Mesenchymal stem cell (in vitro differentiated cells and primary cell): ENCODE measurements around the gene SNRPN.
"Not testable (repeated sequence)": the region's sequence is repeated elsewhere in the genome, so short reads cannot be mapped to it uniquely, and the experiment has no call there.

ENCODE experiments used
- DNase-seq: peaks from one replicate; pipeline ENCODE4 v3.0.0-alpha.2; 2013
- H2AFZ ChIP-seq: one replicate; pipeline ENCODE4 v1.6.1; 2013; ENCODE audit warnings: low read depth, mild to moderate bottlenecking, control low read depth, inconsistent platforms, low read length, moderate library complexity
- H2AK5ac ChIP-seq: 2 replicates; pipeline ENCODE4 v1.6.1; 2013; ENCODE audit warnings: low read length, moderate library complexity, mild to moderate bottlenecking, inconsistent platforms; ENCODE audit not compliant: severe bottlenecking
- H2BK120ac ChIP-seq: one replicate; pipeline ENCODE4 v1.6.1; 2013; ENCODE audit warnings: low read depth, mild to moderate bottlenecking, inconsistent platforms, low read length, moderate library complexity
- H2BK12ac ChIP-seq, 2 experiments: one replicate each; pipeline ENCODE4 v1.6.1; 2013; ENCODE audit warnings: inconsistent platforms in 2 of 2, low read length in 2 of 2, mild to moderate bottlenecking in 2 of 2, moderate library complexity in 2 of 2, control low read depth in 1 of 2
- H2BK15ac ChIP-seq: one replicate; pipeline ENCODE4 v1.6.1; 2013; ENCODE audit warnings: mild to moderate bottlenecking, low read depth, inconsistent platforms; ENCODE audit not compliant: poor library complexity, severe bottlenecking
- H2BK5ac ChIP-seq: 2 replicates; pipeline ENCODE4 v1.6.1; 2013; ENCODE audit warnings: low read depth, mild to moderate bottlenecking, low read length, control low read depth, inconsistent platforms; ENCODE audit not compliant: poor library complexity, severe bottlenecking
- H3K14ac ChIP-seq, 2 experiments: one replicate each; pipeline ENCODE4 v1.6.1; 2013; ENCODE audit warnings: inconsistent platforms in 2 of 2, low read length in 2 of 2, control low read depth in 1 of 2, mild to moderate bottlenecking in 1 of 2, moderate library complexity in 1 of 2
- H3K18ac ChIP-seq, 2 experiments: one replicate each; pipeline ENCODE4 v1.6.1; 2013; ENCODE audit warnings: inconsistent platforms in 2 of 2, low read length in 2 of 2, control low read depth in 1 of 2, low read depth in 1 of 2, mild to moderate bottlenecking in 1 of 2
- H3K23ac ChIP-seq, 2 experiments: one replicate each; pipeline ENCODE4 v1.6.1; 2013; ENCODE audit warnings: inconsistent platforms in 2 of 2, low read length in 2 of 2, mild to moderate bottlenecking in 2 of 2, moderate library complexity in 2 of 2, control low read depth in 1 of 2
- H3K27ac ChIP-seq: 2 replicates; pipeline ENCODE4 v1.5.1; 2013; ENCODE audit warnings: mild to moderate bottlenecking, moderate library complexity, low read length, control low read depth, inconsistent platforms; ENCODE audit not compliant: poor library complexity, severe bottlenecking
- H3K27me3 ChIP-seq, 2 experiments: 2 replicates each; pipeline versions ENCODE4 v1.6.1 to v1.7.0; 2013; ENCODE audit warnings: low read length in 2 of 2, mild to moderate bottlenecking in 2 of 2, moderate library complexity in 2 of 2, control low read depth in 1 of 2, inconsistent platforms in 1 of 2; ENCODE audit not compliant: control insufficient read depth in 1 of 2, insufficient read depth in 1 of 2
- H3K36me3 ChIP-seq, 2 experiments: 2 replicates each; pipeline versions ENCODE4 v1.6.1 to v1.7.0; 2013; ENCODE audit warnings: low read length in 2 of 2, control low read depth in 1 of 2, inconsistent platforms in 1 of 2, low read depth in 1 of 2, mild to moderate bottlenecking in 1 of 2; ENCODE audit not compliant: insufficient read depth in 2 of 2, control insufficient read depth in 1 of 2
- H3K4ac ChIP-seq, 2 experiments: one replicate each; pipeline ENCODE4 v1.6.1; 2013; ENCODE audit warnings: inconsistent platforms in 2 of 2, low read length in 2 of 2, mild to moderate bottlenecking in 2 of 2, moderate library complexity in 2 of 2, control low read depth in 1 of 2, low read depth in 1 of 2
- H3K4me1 ChIP-seq: 2 replicates; pipeline ENCODE4 v1.6.1; 2013; ENCODE audit warnings: low read depth, low read length, control low read depth; ENCODE audit not compliant: control insufficient read depth, insufficient read depth
- H3K4me2 ChIP-seq: 2 replicates; pipeline ENCODE4 v1.6.1; 2013; ENCODE audit warnings: low read length, mild to moderate bottlenecking, inconsistent platforms; ENCODE audit not compliant: poor library complexity, severe bottlenecking
- H3K4me3 ChIP-seq, 2 experiments: 2 replicates each; pipeline versions ENCODE4 v1.5.1 to v1.7.0; 2013; ENCODE audit warnings: low read length in 2 of 2, mild to moderate bottlenecking in 2 of 2, control low read depth in 1 of 2, low read depth in 1 of 2; ENCODE audit not compliant: insufficient read depth in 1 of 2
- H3K79me1 ChIP-seq: replicated peaks from 2 replicates; pipeline ENCODE4 v1.6.1; 2013; ENCODE audit warnings: mild to moderate bottlenecking, control low read depth, low read length, inconsistent platforms; ENCODE audit not compliant: poor library complexity, severe bottlenecking
- H3K9ac ChIP-seq: 2 replicates; pipeline ENCODE4 v1.7.0; 2013; ENCODE audit warnings: mild to moderate bottlenecking, low read length, moderate library complexity
- H3K9me3 ChIP-seq: 2 replicates; pipeline ENCODE4 v1.7.0; 2013; ENCODE audit warnings: mild to moderate bottlenecking, low read length; ENCODE audit not compliant: control insufficient read depth
- H4K8ac ChIP-seq: one replicate; pipeline ENCODE4 v1.6.1; 2013; ENCODE audit warnings: inconsistent platforms, mild to moderate bottlenecking, low read length, moderate library complexity
- H4K91ac ChIP-seq: one replicate; pipeline ENCODE4 v1.6.1; 2013; ENCODE audit warnings: mild to moderate bottlenecking, low read length, inconsistent platforms
- whole genome bisulfite sequencing: methylation state at CpG from one replicate; pipeline ENCODE4 v1.1.7; 2013; ENCODE audit warnings: mixed read lengths; 5-methylcytosine and 5-hydroxymethylcytosine counted together

SNRPN gene

GRCh38 chr15:24966364-24967103 lies 11.7 kb downstream of the SNRPN start:
- Histone ChIP-seq H2AFZ (no peak overlapping the region), H3K23ac (no peak overlapping the region), H3K4me1 (no peaks in the 10 kb centered on the region), H2BK15ac (no peak overlapping the region), H2BK120ac (no peak overlapping the region), H3K18ac (no peak overlapping the region), H4K8ac (no peak overlapping the region), H3K4me3 (no peak overlapping the region), H3K4ac (no peak overlapping the region), H3K9ac (no peak overlapping the region), H4K91ac (no peak overlapping the region), H2BK12ac (no peak overlapping the region), H3K27ac (no peak overlapping the region), H3K4me2 (no peak overlapping the region), H3K14ac (no peak overlapping the region), H2AK5ac (no peak overlapping the region), H3K27me3 (no peaks in the 10 kb centered on the region), H3K9me3 (peaks cover 31% of the 10 kb centered on the region), H3K36me3 (peaks cover 9 to 81% of the 10 kb centered on the region in 2 experiments), H3K79me1 (no peaks in the 10 kb centered on the region), H2BK5ac (no peak overlapping the region)
- no peak for DNase-seq
- WGBS, result 52% methylated on average over 2 of the region's 4 CpGs

GRCh38 chr15:24971052-24971451 lies 16.3 kb downstream of the SNRPN start:
- Histone ChIP-seq H2BK15ac (no peak overlapping the region), H3K14ac (no peak overlapping the region), H2AFZ (no peak overlapping the region), H3K27ac (no peak overlapping the region), H3K4me2 (no peak overlapping the region), H2BK12ac (no peak overlapping the region), H3K9me3 (peaks cover 33% of the 10 kb centered on the region), H3K27me3 (no peaks in the 10 kb centered on the region), H4K91ac (no peak overlapping the region), H3K23ac (no peak overlapping the region), H3K79me1 (no peaks in the 10 kb centered on the region), H2BK120ac (no peak overlapping the region), H3K36me3 (peaks cover 14 to 84% of the 10 kb centered on the region in 2 experiments), H3K18ac (no peak overlapping the region), H3K4me3 (no peak overlapping the region), H3K4me1 (no peaks in the 10 kb centered on the region), H2AK5ac (no peak overlapping the region), H3K4ac (no peak overlapping the region), H3K9ac (no peak overlapping the region), H2BK5ac (no peak overlapping the region), H4K8ac (no peak overlapping the region)
- DNase-seq, result no peak
- 70% methylated on average over 1 of the region's 3 CpGs for WGBS

GRCh38 chr15:24971772-24972171 lies 17.0 kb downstream of the SNRPN start:
- Histone ChIP-seq H3K18ac (no peak overlapping the region), H2AK5ac (no peak overlapping the region), H3K27me3 (no peaks in the 10 kb centered on the region), H2BK5ac (no peak overlapping the region), H2AFZ (no peak overlapping the region), H2BK120ac (no peak overlapping the region), H2BK12ac (no peak overlapping the region), H4K91ac (no peak overlapping the region), H3K79me1 (no peaks in the 10 kb centered on the region), H3K4ac (no peak overlapping the region), H3K14ac (no peak overlapping the region), H3K9ac (no peak overlapping the region), H4K8ac (no peak overlapping the region), H3K4me2 (no peak overlapping the region), H3K36me3 (peaks cover 15 to 84% of the 10 kb centered on the region in 2 experiments), H3K9me3 (peaks cover 35% of the 10 kb centered on the region), H3K4me3 (no peak overlapping the region), H2BK15ac (no peak overlapping the region), H3K23ac (no peak overlapping the region), H3K4me1 (no peaks in the 10 kb centered on the region), H3K27ac (no peak overlapping the region)
- WGBS, result 91% methylated on average over 8 of the region's 8 CpGs
- DNase-seq, result no peak

GRCh38 chr15:24972707-24973106 lies 17.9 kb downstream of the SNRPN start:
- H3K4me2 ChIP-seq, H3K27me3 ChIP-seq, H3K4ac ChIP-seq: not testable (repeated sequence)

More at GRCh38 chr15:24972707-24973106, 17.9 kb downstream of the SNRPN start:
- not testable (repeated sequence) for H2AK5ac ChIP-seq, H4K8ac ChIP-seq, H2BK120ac ChIP-seq, H3K4me1 ChIP-seq, H3K23ac ChIP-seq, DNase-seq, H3K9ac ChIP-seq, H3K18ac ChIP-seq, H2AFZ ChIP-seq, H3K14ac ChIP-seq, H2BK15ac ChIP-seq, H3K79me1 ChIP-seq, H4K91ac ChIP-seq, H2BK12ac ChIP-seq, H3K4me3 ChIP-seq, H3K27ac ChIP-seq, H2BK5ac ChIP-seq
- WGBS, result 97% methylated on average over 5 of the region's 5 CpGs
- H3K36me3 ChIP-seq, result peaks cover 19 to 88% of the 10 kb centered on the region in 2 experiments
- H3K9me3 ChIP-seq, result peaks cover 33% of the 10 kb centered on the region
